Measurements from ENCODE around the gene SNRPD3.
"Not testable (repeated sequence)": the region's sequence is repeated elsewhere in the genome, so short reads cannot be mapped to it uniquely, and the experiment has no call there.

Gene SNRPD3

DNA sequence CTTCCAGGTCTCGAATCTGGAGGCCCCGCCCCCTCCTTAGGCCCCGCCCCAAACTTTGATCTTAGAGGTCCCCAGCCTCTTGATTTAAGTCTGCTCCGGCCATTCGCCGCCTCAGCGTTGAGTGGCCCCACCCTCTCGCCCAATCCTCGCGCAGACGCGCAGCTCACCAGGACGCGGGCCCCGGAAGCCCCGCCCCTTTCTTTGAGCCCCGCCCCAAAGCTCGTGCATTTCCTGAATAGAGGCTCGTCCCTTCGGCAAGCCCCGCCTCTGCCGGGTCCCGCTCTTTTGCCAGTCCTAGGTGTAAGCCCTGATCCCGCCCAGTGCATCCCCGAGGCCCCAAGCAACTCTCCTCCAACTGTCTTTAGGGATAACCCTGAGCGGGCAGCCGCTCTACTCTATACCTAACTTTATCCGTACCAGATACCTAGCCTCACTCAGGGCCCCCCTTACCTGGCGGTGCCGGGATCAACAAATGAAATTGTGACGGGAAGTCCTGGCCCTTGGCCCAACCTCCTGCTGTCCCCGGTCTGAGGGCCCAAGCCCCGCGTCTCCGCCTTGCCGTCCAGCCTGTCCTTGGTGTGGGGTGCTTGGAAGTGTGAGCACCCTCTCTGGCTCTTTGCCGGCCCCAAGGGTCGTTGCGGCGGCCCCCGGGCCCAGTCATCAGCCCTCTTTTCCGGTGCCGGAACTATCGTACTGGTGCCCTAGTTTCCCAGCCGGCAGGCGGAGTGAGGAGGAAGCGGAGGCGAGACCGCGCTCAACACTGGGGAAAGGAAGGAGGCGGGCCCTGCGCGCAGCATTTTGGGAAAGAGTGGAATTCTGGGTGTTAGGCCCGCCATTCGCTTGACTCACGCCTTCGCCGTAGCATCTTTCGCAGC is at the start of gene SNRPD3:
SNRPD3 (plus strand) TSS at position 835 of the 875 bp plus-strand sequence. CDS start 1,676 bp downstream, outside the sequence.
- peak; percentile 98 to 100 for DNase-seq

DNA sequence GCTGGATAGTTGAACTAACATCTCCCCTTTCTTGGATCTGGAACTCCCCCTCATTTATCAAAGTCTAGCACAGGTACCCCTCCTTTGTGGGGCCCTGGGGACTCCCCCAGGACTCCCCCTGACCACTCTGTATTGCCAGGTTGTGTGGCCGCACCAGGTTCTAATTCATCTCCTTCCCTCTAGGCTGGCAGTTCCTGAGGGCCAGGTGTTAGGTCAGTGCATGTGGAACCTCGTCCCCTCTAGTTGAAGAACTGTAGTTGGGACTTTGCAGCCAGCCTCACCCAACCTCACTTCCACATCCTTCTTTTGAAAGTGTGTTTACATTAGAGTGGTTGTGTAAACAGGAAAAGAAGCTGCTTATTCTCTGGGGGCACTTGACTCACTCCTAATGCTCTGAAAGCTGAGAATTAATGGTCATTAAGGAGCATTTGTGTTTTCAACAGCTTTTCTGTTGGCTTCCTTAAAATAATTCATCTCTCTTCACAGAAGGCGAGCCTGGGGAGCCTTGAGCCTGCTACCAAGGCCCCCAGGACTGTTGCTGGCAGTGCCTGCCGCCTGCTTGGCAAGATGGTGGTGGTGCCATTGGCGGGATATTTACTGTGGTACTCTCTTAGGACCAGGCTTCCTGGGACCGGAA is 48.9 kb upstream of the SNRPD3 start:
- peak; percentile 63 to 67 for DNase-seq

DNA sequence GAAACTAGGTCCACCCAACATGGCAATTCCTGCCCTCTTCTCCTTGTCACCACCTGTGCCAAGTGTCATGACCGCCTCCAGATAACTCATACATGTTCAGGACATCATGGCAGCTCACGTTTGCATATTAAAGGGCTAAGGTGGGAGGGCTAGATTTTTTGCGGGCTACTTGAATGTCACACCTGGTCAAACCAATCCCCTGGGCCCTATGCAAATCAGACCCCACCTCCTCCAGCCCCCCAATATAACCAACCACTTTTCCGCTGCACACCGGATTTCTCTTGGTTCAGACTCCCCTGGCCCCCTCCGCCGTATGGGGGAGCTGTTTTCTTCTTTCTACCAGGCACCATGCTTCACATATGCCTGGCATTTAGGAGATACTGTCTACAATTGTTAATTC is 48.1 kb upstream of the SNRPD3 start:
- no peak for DNase-seq

DNA sequence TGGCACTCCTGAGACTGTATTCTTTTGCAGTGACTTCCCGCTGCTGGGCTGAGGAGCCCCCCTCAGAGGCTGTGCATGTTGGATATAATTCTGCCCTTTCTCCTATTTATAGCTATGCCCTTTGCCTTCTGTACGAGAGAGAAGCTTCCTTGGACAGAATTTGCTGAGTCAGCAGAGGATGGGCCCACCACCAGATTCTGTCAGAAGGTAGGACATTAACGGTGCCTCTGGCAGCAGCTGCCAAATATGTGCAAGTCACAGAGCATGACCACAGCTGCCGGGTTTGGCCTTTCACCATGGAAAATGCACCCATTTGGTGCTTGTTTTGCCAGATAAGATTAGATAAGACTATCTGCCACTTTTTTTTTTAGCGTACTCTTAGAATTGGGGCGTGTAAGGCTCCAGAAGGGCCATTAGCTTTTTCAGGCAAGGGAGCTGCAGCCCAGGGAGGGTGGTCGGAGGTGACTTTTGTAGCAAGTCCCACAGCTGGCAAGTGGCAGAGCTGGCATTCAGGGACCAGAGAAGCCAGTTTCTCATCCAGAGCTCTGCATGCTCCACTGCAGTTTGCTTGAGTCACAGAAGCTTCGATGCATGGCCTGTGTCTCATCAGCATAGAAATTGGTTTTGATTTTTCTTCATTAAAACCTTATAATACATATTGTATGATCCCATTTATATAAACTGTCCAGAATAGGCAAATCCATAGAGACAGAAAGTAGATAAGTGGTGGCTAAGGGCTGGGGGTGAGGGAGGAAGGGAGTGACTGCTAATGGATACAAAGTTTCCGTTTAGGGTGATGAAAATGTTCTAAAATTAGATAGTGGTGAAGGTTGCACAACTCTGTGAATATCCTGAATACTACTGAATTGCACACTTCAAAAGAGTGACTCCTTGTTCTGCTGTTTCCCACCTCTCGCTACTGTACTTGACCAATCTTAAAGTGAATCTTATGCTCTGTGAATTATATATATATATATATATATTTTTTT is 44.9 kb upstream of the SNRPD3 start:
- peak; percentile 96 to 97 for DNase-seq

DNA sequence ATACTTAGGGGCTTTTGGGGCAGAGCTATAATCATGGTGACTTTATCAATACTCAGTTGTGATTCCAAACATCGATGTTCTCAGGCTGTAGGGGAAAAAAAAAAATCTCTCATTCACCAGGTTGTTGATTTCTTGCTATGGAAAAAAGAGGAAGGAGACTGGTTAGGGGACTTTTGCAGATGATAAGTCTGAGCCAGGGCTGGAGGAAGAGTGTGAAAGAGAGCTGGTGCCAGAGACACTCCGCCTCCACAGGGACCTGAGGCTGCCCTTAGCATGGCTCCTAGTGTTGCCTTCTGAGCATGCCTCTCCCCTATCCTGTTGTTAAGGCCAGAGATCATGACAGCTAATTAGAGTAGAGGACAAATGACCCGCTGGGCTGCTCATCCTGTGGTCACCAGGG is 43.8 kb upstream of the SNRPD3 start:
- peak; percentile 84 to 94 for DNase-seq

DNA sequence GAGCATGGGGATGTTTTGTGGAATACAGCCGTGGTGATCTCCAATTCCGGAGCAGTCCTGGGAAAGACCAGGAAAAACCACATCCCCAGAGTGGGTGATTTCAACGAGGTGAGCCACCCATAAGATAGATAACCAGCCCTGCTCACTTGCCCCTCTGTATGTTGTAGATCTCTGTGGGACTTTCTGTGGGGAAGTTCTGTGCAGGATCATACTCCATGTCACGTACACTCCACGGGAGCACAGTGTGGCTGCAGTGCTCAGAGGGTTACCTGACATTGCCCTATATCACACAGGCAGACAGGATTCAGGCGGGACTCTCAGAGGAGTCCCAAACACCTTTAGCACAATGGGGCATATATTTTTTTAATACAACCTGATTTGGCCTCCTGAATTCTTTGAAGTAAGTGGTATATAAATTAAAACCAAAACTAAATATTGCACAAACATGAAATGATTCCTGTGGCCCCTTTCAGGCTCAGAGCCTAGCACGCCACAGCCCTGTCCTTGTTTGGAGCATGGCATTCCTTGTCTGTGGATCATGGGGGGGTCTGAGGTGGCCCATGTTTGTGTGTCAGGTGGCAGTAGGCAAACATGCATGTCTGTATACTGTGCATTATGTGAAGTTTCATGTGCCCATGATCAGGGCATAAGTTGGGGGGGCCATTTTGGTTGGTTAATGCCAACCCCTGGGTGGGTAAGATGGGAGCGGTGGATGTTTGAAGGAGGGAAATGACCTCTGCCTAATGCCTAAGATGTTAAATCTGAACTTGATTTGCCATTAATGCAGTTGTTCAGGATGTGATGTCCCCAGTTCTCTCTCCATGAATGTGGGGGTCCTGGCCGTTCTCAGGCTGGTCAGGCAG is 42.2 kb upstream of the SNRPD3 start:
- DNase-seq: peak in 1 of 2 donors; percentile 41

DNA sequence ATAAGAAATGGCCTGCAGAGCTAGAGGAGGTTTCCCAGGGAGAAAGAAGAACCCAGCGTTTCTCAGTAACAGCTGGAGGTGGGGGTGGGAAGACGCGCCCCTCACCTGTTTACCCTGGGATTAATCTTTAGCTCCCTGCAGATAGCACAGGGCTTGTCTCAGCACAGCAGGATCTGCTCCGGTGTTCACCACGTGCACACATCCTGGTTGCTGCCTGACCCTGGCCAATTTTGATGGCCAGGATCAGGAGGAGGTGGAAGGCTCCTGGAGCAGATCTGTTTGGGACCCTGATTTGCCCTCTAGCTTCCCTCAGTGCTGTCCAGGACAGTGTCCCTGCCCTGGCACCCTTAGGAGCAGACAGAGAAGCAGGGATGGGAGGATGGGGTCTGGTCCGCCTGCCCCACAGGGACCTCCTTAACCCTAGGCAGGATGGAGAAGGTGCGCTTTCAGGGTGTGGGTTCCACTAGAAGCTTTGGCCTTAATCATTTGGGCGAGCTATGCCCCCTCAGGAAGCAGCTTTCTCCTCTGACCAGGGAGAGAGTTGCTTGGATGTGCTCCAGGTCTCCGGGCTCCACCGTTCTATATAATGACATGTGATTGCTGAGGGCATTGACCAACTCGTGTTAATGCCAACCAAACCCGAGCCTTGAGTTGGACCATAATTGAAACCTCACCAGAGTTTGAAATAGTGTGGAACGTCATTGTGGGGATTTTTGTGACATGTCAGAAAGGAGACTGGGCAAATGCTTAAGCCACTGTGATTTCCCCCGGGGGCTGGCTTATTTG is 41.4 kb upstream of the SNRPD3 start:
- DNase-seq: peak; percentile 90 to 92

DNA sequence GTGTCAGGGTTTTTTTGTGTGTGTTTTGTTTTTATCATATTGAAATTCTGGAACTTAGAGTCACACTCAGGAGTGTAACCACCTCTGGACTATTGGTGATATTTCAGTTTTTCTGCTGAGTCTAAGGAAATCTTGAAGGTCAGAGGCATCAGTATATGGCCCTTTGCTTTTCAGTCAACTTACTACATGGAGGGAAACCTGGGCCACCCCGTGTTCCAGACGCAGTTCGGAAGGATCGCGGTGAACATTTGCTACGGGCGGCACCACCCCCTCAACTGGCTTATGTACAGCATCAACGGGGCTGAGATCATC is 40.8 kb upstream of the SNRPD3 start:
- no peak for DNase-seq

DNA sequence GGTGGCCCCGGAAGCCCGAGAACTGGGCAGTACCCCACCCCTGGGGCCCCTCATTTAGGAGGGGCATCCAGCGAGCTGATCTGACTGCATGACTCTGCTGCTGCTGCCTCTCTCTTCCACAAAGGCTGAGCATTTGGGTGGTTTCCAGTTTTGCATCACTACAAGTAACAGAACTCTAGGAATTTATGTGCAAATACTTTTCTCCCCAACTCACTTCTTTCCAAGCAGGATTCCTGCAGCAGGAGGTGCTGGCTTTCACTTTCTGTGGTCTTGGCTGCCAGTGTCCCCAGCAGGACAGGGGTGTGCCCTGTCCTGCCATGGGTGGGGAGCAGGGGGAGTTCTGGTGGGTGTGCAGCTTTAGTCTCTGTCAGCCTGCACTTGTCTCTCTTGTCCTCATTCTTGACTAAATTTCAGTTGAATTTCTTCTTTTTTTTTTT is 39.5 kb upstream of the SNRPD3 start:
- DNase-seq: peak; percentile 92 to 93

DNA sequence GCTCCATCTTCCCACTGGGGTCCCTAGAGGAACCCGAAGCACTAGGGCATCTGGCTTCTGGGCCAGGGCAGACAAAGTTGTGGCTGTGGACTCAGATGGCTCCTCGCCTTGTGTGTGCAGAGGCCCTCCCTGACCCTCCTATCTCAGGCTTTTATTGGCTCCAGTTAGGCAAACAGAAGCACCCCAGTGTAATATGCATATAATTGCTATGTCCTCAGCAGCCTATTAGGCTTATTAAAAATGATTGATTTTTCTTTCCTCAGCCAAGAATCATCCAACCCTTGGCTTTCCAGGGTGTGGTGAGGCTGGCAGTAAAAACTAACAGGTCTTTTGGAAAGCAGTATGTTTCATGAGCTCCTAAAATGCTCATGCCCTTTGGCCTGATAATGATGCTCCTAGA is 38.4 kb upstream of the SNRPD3 start:
- no peak for DNase-seq

DNA sequence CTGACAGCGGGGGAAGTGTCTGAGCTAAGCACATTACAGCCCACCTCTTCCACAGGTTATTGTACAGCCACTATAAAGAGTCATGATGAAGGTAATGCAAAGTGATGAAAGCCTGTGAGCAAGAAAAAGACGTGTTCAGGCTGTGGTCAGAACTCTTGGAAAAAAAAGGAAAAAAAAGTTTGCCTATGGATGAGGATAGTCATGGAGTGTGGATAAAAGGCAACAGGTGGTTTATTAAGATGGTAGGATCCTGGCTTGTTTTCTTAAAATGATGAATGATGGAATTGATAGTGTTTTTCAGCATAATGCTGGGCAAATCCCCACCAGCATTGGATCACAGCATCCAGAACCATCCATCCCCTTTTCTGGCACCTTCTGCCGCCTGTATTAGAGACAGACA is 37.6 kb upstream of the SNRPD3 start:
- no peak for DNase-seq

DNA sequence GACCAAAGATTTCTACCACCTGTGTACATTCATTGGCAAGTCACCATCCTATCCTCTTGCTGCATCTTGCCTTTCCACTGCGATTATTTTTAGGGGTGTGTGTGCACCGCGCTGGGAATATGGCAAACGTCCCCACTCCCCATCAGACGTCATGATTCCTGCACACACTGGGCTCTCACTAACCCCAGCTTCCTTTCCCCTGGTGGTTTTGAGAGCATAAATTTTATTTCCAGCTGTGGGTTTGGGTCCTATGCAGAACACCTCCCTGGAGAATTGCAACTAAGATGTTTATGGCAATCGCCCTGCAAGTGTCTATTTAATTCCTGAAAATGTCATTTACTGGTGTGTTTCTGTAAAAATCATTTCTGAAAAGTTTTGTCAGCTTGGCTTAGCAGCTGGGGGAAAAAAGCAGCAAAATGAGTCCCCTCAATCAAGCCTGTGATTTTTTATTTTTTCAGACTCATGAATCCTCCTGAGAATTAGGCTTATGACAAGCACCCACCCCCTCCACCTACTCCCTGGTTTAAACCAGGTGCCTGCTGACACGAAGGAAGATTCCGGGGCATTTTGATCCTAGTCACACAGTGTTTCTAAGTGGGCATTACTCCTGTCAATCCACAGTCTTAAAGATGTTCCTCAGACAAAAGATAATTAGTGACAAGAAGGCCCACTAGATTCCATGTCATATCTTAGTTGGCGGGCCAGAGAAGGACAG is 36.9 kb upstream of the SNRPD3 start:
- DNase-seq: no peak

DNA sequence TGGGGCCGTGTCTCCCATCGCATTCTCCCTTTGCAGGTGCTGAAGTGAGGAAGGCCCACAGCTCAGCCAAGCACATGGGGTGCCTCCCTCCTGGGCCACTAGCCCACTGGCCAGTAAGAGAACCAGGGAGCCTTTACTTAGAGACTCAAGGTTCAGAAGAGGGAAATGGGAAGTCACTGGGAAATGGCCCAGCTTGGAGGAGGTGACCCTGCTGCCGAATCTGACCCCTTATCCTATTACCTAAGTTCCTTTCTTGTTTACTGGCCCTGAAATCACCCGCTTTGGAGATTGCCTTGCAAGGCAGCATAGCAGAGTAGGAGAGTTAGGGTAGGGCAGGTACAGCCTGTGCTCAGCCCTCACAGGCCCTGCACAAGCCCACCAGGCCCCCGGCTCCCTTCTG is 36.3 kb upstream of the SNRPD3 start:
- peak; percentile 40 to 53 for DNase-seq

DNA sequence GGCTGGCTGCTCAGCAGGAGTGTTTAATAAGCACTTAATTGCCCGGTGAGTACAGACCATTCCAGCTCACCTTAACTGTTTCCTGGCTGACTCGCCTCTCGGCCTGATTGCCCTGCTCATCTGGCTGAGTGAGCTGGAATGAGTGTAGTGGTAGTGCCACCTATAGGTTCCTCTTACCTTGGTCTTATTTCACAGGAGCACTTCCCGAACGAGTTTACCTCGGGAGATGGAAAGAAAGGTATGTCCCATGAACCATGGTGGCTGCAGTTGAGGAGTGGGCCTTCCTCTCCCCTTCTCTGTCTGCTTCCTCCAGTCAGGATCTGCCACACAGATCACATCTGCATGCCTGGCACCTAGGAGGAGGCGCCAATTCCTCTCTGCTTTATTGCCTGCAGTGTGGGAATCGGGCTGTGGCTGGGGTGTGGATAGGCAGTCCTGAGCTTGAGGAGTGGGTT is 34.0 kb upstream of the SNRPD3 start:
- DNase-seq: no peak

DNA sequence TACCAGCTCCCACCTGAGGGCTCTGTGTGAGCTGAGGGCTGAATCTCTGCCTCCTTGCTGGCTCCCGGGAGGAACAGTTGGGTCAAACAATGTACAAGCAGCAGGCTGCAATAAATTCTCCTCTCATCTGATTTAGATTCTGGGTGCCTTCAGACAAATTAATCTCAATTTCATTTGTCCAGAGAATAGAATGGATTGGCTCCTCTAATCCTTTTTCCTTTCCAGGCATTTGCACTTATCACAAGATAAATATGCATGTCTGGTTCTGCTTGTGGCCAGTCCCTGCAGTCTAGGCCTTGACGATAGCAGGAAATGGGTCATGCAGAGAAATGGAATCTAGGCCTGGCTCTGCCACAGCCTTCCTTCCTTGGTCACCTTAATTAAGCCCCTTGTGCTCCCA is 31.9 kb upstream of the SNRPD3 start:
- DNase-seq: no peak

DNA sequence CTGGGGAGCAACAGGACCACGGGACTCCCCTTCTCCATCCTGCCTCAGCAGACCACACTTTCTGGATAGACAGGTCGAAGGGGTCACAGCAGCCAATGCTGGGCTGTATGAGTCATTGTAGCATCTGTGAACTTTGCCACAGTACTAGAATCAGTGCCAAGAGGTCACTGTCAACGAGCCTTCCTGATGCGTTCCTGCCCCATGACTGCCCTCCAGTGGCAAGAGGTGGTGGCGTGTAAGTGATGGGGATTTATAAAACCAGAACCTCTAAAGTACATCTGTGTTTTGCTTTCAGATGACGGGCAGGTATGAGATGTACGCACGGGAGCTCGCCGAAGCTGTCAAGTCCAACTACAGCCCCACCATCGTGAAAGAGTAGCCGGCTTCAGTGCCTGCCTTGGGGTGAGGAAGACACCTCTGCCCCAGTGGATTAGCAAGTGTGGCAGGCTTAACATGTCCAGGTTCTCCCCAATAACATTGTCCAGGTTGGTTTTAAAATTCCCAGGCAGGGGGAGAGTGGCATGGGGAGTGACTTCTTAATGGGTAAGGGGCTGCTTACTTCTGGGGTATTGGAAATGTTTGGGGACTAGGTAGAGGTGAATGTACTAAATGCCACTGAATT is 30.3 kb upstream of the SNRPD3 start:
- DNase-seq: peak; percentile 75 to 93

DNA sequence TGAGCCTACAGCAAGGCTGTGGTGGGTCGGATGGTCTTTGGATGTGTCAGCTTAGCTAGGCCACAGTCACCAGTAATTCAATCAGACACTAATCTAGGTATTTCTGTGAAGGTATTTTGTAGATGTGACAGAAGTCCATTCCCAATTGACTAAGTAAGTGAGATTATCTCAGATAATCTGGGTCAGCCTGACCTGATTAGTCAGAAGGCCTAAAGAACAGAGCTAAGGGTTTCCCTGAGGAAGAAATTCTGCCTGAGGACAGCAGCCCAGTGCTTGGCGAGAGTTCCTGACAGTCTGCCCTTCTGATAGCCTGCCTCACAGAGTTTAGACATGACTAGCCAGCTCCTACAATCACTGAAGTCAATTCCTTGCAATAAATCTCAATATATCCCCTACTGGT is 29.6 kb upstream of the SNRPD3 start:
- DNase-seq: no peak

DNA sequence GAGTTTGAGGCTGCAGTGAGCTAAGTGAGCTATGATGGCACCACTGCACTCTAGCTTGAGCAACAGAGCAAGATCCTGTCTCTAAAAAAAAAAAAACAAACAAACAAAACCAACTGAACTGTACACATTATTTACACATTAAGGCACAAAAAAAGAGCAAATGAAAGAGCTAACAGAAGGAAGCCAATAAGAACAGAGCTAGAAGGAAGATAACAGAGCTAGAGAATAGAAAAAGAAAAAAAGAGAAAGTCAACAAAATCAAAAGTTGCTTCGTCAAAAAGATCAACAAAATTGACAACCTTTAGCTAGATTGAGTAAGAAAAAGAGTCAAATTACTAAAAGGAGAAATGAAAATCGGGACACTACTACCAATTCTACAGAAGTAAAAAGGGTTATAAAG is 25.9 kb upstream of the SNRPD3 start:
- no peak for DNase-seq

DNA sequence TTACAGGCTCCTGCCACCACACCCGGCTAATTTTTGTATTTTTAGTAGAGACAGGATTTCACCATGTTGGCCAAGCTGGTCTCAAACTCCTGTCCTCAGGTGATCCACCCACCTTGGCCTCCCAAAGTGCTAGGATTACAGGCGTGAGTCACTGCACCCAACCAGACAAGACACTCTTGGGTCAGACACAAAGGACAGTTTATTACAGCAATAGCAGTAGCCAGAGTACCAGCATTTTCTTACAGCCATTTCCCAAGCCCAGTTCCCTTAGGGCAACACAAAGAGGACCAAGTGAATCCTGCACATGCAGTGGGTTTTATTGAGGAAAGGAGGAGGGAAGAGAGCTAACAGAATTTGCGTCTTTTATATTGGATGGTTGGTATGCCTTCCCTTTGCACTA is 24.8 kb upstream of the SNRPD3 start:
- DNase-seq: not testable (repeated sequence)

DNA sequence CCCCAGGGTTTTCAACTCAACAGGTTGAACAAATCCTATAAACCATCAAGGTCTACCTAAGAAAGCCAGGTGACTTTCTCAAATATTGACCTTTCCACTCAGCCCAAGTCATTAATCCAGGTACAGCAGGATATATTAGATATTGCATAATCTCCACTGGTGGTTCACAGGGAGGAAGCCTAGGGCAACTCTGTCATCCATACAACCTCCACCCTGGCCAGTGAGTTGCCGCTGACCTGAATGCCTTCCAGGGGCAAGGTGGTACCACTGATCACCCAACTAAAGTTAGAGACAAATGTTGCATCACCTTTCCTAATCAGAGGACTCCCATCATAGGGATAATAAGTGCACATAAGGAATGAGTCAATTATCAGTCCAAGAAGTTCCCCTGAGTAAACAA is 23.7 kb upstream of the SNRPD3 start:
- DNase-seq: no peak

All from inflammatory macrophage treated with lipopolysaccharide for 1 hour (primary cell).